ENCODE results near the gene CYP2C18.
"Not testable (repeated sequence)": the region's sequence is repeated elsewhere in the genome, so short reads cannot be mapped to it uniquely, and the experiment has no call there.

The CYP2C18 gene

DNA sequence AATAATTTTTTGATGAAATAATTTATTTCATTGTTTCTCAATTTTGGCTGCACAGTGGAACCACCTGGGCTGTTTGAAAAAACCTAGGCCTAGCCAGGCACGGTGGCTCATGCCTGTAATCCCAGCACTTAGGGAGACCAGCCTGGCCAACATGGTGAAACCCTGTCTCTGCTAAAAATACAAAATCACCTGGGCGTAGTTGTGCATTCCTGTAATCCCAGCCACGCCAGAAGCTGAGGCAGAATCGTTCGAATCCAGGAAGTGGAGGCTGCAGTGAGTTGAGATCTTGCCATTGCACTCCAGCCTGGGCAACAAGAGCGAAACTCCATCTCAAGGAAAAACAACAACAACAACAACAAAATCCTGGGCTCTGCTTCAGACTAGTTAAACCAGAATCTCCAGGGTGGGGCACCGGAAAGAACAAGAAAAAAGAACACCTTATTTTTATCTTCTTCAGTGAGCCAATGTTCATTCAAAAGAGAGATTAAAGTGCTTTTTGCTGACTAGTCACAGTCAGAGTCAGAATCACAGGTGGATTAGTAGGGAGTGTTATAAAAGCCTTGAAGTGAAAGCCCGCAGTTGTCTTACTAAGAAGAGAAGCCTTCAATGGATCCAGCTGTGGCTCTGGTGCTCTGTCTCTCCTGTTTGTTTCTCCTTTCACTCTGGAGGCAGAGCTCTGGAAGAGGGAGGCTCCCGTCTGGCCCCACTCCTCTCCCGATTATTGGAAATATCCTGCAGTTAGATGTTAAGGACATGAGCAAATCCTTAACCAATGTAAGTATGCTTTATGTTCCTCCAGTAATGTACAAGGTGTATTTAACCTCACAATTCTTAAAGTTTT lies at the start of gene CYP2C18:
TSS of gene CYP2C18 (plus strand) at position 516 of the 841 bp plus-strand sequence. CDS start at position 607, 91 bp downstream.
- H3K27me3 ChIP-seq (ENCODE audit: insufficient read depth, low read length) = no peaks in the 10 kb centered on the region
- no peak within 1 kb of the TSS for H3K4me3 ChIP-seq (ENCODE audit: low read length)
- no peaks in the 10 kb centered on the region for H3K36me3 ChIP-seq (ENCODE audit: insufficient read depth, low read depth, low read length)
- no peak within 1 kb of the TSS for H3K27ac ChIP-seq (ENCODE audit: low read length)
- peaks cover 6% of the 10 kb centered on the region; the same call in 1 of the 2 replicates for H3K4me1 ChIP-seq (ENCODE audit: insufficient read depth, low read length)
- no peak within 1 kb of the TSS for H3K9ac ChIP-seq (ENCODE audit: low read depth, low read length)
- H3K9me3 ChIP-seq (ENCODE audit: insufficient read depth, low read depth, low read length) = 0 out of 2 replicates have a peak, but pooled peaks cover 4% of the 10 kb centered on the region

DNA sequence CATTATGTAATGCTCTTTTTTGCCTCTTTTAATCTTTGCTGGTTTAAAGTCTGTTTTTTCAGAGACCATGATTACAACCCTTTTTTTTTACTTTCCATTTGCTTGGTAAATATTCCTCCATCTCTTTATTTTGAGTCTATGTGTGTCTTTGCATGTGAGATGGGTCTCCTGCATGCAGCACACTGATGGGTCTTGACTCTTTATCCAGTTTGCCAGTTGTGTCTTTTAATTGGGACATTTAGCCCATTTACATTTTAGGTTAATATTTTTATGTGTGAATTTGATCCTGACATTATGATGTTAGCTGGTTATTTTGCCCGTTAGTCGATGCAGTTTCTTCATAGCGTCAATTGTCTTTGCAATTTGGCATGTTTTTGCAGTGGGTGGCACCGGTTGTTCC lies 45.4 kb upstream of the CYP2C18 start:
- not testable (repeated sequence) for H3K27me3 ChIP-seq (ENCODE audit: insufficient read depth, low read length); H3K4me1 ChIP-seq (ENCODE audit: insufficient read depth, low read length); H3K36me3 ChIP-seq (ENCODE audit: insufficient read depth, low read depth, low read length); H3K27ac ChIP-seq (ENCODE audit: low read length); H3K4me3 ChIP-seq (ENCODE audit: low read length); H3K9ac ChIP-seq (ENCODE audit: low read depth, low read length)
- H3K9me3 ChIP-seq (ENCODE audit: insufficient read depth, low read depth, low read length) = peaks cover 17% of the 10 kb centered on the region

DNA sequence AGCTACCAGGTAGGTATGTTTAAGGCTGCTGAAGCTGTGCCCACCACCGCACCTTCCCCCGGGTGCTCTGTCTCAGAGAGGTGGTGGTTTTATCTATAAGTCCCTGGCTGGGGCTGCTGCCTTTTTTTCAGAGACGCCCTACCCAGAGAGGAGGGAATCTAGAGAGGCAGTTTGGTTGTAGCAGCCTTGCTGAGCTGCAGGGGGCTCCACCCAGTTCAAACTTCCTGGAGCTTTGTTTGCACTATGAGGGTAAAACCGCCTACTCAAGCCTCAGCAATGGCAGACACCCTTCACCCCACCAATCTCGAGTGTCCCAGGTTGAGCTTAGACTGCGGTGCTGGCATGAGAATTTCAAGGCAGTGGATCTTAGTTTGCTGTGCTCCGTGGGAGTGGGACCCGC lies 43.6 kb upstream of the CYP2C18 start:
- H3K9me3 ChIP-seq (ENCODE audit: insufficient read depth, low read depth, low read length) = peaks cover 17% of the 10 kb centered on the region; the same call in 1 of the 2 replicates
- H3K27ac ChIP-seq (ENCODE audit: low read length) = no peak overlapping the region
- no peak overlapping the region for H3K4me3 ChIP-seq (ENCODE audit: low read length)

DNA sequence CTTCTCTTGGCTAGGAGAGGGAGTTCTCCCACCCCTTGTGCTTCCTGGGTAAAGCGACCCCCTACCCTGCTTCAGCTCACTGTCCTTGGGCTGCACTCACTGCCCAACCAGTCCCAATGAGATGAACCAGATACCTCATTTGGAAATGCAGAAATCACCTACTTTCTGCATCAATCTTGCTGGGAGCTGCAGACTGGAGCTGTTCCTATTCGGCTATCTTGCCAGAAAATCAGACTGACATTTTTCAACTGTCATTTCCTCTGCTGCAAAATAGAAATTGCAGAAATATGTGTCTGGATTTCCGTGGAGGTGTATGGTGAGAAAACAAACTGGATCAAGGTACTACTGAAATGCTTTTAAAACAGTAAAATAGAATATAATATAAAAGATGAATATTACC lies 43.0 kb upstream of the CYP2C18 start:
- peaks cover 17% of the 10 kb centered on the region; the same call in 1 of the 2 replicates for H3K9me3 ChIP-seq (ENCODE audit: insufficient read depth, low read depth, low read length)
- H3K9ac ChIP-seq (ENCODE audit: low read depth, low read length) = no peak overlapping the region
- no peak overlapping the region for H3K27ac ChIP-seq (ENCODE audit: low read length)
- no peak overlapping the region for H3K4me3 ChIP-seq (ENCODE audit: low read length)
- no peaks in the 10 kb centered on the region for H3K4me1 ChIP-seq (ENCODE audit: insufficient read depth, low read length)
- no peaks in the 10 kb centered on the region for H3K27me3 ChIP-seq (ENCODE audit: insufficient read depth, low read length)
- no peaks in the 10 kb centered on the region for H3K36me3 ChIP-seq (ENCODE audit: insufficient read depth, low read depth, low read length)

More for the DNA sequence above, 43.6 kb upstream of the CYP2C18 start:
- no peak overlapping the region for H3K9ac ChIP-seq (ENCODE audit: low read depth, low read length)
- no peaks in the 10 kb centered on the region for H3K27me3 ChIP-seq (ENCODE audit: insufficient read depth, low read length)
- H3K4me1 ChIP-seq (ENCODE audit: insufficient read depth, low read length) = no peaks in the 10 kb centered on the region
- no peaks in the 10 kb centered on the region for H3K36me3 ChIP-seq (ENCODE audit: insufficient read depth, low read depth, low read length)

DNA sequence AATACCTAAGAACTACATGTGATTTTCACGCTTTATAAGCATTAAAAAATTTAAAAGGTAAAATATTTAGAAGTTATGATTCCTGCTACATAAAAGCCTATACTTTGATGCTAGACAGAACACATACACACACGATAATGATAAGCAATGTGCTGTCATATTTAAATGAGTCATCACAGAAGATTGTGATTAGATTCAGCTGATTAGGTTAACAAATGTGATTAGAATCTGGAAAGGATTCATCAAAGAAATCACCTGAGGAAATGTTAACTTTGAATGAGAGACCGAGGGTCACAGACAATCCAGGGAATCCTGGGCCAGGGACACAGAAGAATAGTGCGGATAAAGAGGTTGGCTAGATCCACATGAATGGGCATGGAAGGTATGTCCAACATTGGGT lies 42.0 kb upstream of the CYP2C18 start:
- Histone ChIP-seq H3K4me1 (ENCODE audit: insufficient read depth, low read length) (no peaks in the 10 kb centered on the region), H3K9ac (ENCODE audit: low read depth, low read length) (no peak overlapping the region), H3K4me3 (ENCODE audit: low read length) (no peak overlapping the region), H3K27me3 (ENCODE audit: insufficient read depth, low read length) (no peaks in the 10 kb centered on the region), H3K9me3 (ENCODE audit: insufficient read depth, low read depth, low read length) (peaks cover 17% of the 10 kb centered on the region; the same call in 1 of the 2 replicates), H3K27ac (ENCODE audit: low read length) (no peak overlapping the region), H3K36me3 (ENCODE audit: insufficient read depth, low read depth, low read length) (no peaks in the 10 kb centered on the region)

DNA sequence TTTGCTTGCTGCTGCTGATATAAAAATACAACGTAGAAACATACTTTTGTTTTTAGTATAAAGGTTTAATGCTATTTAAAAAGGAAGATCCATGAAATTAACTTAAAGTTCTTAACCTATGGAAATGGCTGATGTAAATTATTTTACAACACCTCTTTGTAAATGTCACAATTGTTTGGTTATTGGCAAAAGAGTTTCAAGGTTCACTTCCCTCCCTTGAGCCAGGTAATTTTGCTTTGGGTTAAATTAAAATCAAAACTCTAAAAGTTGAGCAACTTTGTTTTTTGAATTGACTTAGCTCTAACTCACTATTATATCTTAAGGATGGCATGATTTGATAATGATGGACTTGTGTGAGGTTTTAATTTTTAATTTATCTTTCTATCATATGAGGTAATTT lies 39.2 kb upstream of the CYP2C18 start:
- Histone ChIP-seq H3K9ac (ENCODE audit: low read depth, low read length) (no peak overlapping the region), H3K27ac (ENCODE audit: low read length) (no peak overlapping the region), H3K9me3 (ENCODE audit: insufficient read depth, low read depth, low read length) (no peaks in the 10 kb centered on the region; the same call in 1 of the 2 replicates), H3K27me3 (ENCODE audit: insufficient read depth, low read length) (no peaks in the 10 kb centered on the region), H3K4me3 (ENCODE audit: low read length) (no peak overlapping the region), H3K36me3 (ENCODE audit: insufficient read depth, low read depth, low read length) (no peaks in the 10 kb centered on the region), H3K4me1 (ENCODE audit: insufficient read depth, low read length) (no peaks in the 10 kb centered on the region)

DNA sequence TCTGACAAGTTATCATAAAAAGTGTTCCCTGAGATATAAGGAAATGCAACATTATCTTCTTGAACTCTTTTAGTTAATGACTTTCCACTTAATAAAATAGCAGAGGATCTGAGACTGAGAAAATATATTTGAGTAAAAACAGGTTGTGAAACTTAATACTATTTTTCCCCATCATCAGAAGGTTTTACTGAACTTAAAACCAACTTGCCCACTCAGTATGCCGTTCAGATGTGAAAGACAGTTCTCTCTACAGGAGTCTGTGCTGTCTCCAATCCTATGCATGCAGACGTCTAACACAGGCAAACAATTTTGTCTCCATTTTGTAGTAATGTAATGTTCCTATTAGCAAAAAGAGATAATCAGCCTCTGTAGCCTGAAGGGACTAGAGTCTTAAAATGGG lies 38.2 kb upstream of the CYP2C18 start:
- Histone ChIP-seq H3K9ac (ENCODE audit: low read depth, low read length) (no peak overlapping the region), H3K9me3 (ENCODE audit: insufficient read depth, low read depth, low read length) (no peaks in the 10 kb centered on the region), H3K27ac (ENCODE audit: low read length) (no peak overlapping the region), H3K36me3 (ENCODE audit: insufficient read depth, low read depth, low read length) (no peaks in the 10 kb centered on the region), H3K4me1 (ENCODE audit: insufficient read depth, low read length) (no peaks in the 10 kb centered on the region), H3K27me3 (ENCODE audit: insufficient read depth, low read length) (no peaks in the 10 kb centered on the region), H3K4me3 (ENCODE audit: low read length) (no peak overlapping the region)

DNA sequence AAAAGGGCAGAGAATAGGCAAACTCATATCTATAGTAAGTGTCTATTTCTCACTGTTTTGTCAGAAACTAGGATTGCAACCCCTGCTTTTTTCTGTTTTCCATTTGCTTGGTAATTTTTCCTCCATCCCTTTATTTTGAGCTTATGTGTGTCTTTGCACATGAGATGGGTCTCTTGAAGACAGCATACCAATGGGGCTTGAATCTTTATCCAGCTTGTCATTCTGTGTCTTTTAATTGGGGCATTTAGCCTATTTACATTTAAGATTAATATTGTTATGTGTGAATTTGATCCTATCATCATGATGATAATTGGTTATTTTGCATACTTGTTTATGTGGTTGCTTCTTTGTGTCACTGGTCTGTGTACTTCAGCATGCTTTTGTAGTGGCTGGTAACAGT lies 28.3 kb upstream of the CYP2C18 start:
- H3K27ac ChIP-seq (ENCODE audit: low read length); H3K27me3 ChIP-seq (ENCODE audit: insufficient read depth, low read length); H3K4me1 ChIP-seq (ENCODE audit: insufficient read depth, low read length); H3K4me3 ChIP-seq (ENCODE audit: low read length); H3K9me3 ChIP-seq (ENCODE audit: insufficient read depth, low read depth, low read length); H3K36me3 ChIP-seq (ENCODE audit: insufficient read depth, low read depth, low read length); H3K9ac ChIP-seq (ENCODE audit: low read depth, low read length): not testable (repeated sequence)

DNA sequence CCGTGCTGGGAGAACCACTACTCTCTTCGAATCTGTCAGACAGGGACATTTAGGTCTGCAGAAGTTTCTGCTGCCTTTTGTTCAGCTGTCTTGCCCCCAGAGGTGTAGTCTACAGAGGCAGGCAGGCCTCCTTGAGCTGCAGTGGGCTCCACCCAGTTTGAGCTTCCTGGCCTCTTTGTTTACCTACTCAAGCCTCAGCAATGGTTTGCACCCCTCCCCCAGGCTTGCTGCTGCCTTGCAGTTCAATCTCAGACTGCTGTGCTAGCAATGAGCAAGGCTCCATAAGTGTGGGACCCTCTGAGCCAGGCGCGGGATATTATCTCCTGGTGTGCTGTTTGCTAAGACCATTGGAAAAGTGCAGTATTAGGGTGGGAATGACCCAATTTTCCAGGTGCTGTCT lies 20.5 kb upstream of the CYP2C18 start:
- H3K36me3 ChIP-seq (ENCODE audit: insufficient read depth, low read depth, low read length); H3K27ac ChIP-seq (ENCODE audit: low read length); H3K27me3 ChIP-seq (ENCODE audit: insufficient read depth, low read length); H3K4me3 ChIP-seq (ENCODE audit: low read length); H3K4me1 ChIP-seq (ENCODE audit: insufficient read depth, low read length); H3K9me3 ChIP-seq (ENCODE audit: insufficient read depth, low read depth, low read length); H3K9ac ChIP-seq (ENCODE audit: low read depth, low read length): not testable (repeated sequence)

DNA sequence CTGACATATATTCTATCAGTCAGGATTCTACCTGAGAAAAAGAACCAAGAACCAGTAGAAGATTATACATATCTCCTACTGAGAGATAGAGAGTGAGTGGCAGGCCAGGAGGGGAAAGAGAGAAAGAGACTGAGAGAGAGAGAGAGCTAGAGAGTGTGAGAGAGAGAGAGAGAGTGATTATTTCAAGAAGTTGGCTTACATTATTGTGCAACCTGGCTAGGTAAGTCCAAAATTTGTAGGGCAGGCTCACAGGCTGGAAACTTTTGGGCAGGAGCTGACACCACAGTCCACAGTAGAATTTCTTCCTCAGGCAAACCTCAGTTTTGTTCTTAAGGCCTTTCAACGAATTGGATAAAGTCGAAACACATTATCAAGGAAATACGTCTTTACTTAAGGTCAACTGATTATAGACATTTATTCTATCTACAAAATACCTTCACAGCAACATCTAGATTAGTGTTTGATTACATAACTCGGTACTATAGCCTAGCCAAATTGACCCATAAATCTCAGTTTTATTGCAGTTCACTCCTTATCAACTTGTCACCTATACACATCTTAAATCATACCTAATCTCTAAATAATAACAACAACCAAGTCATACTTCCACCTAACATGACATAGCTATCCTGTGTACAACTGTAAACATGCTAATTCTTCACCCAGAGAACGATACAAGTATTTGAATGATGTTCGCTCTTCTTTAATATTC lies 17.0 kb upstream of the CYP2C18 start:
- Histone ChIP-seq H3K9ac (ENCODE audit: low read depth, low read length) (no peak overlapping the region), H3K4me1 (ENCODE audit: insufficient read depth, low read length) (no peaks in the 10 kb centered on the region), H3K9me3 (ENCODE audit: insufficient read depth, low read depth, low read length) (no peaks in the 10 kb centered on the region), H3K4me3 (ENCODE audit: low read length) (no peak overlapping the region), H3K27ac (ENCODE audit: low read length) (no peak overlapping the region), H3K36me3 (ENCODE audit: insufficient read depth, low read depth, low read length) (no peaks in the 10 kb centered on the region), H3K27me3 (ENCODE audit: insufficient read depth, low read length) (no peaks in the 10 kb centered on the region)

DNA sequence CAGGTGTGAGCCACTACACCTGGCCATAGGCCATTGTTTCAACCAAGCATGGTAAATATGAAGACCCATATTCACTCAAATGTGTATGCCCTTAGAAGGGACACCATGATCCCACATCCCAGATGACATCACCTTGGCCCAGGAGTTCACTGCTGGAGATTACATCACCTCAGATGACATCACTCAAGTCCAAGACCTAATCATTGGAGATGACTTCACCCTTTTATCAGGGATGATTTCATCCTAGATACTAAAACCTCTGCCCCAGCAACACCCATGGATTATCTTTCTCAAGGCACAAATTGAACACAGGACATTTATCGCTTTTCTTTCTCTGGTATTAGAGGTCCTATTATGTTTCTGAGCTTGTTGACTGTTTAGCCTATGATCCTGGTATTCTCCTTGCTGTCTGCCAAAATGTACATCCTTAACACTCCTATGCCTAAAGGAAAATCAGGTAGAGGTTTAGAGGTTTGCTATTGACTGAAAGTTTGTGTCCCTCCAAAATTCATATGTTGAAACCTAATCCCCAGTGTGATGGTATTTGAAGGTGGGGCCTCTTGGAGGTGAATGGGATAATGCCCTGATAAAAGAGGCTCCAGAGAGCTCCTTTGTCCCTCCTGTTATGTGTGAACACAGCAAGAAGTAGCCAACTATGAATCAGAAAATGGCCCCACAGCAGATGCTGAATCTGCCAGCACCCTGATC lies 9.8 kb upstream of the CYP2C18 start:
- Histone ChIP-seq H3K36me3 (ENCODE audit: insufficient read depth, low read depth, low read length) (no peaks in the 10 kb centered on the region), H3K9ac (ENCODE audit: low read depth, low read length) (no peak overlapping the region), H3K4me1 (ENCODE audit: insufficient read depth, low read length) (0 out of 2 replicates have a peak, but pooled peaks cover 3% of the 10 kb centered on the region), H3K27ac (ENCODE audit: low read length) (no peak overlapping the region), H3K4me3 (ENCODE audit: low read length) (no peak overlapping the region), H3K27me3 (ENCODE audit: insufficient read depth, low read length) (no peaks in the 10 kb centered on the region), H3K9me3 (ENCODE audit: insufficient read depth, low read depth, low read length) (no peaks in the 10 kb centered on the region)

Measured in iPS-20b (cell line).